Measurements from ENCODE around the gene RGS2. TPM values are rescaled to one million over a fixed set of nuclear protein-coding genes. Genes with fewer than 3 reads are reported as not detected.

Gene RGS2
- total RNA-seq, 2 donors from 2014 or later: 14.1 to 14.2 TPM

DNA sequence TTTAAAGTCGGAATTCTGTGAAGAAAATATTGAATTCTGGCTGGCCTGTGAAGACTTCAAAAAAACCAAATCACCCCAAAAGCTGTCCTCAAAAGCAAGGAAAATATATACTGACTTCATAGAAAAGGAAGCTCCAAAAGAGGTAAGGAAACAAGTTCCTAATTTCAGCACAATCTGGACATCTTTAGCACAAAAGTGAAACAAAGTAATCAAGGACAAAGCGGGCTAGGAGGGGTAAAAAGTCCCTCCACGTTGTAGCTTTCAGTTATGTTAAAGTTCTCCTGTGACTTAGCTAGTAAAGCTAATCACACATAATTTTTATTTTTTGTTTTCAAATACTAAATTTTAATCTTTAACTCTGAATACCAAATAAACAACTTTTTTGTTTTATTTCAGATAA, 2.2 kb downstream of the RGS2 start:
- H3K36me3 ChIP-seq (ENCODE audit: control insufficient read depth, insufficient read depth, low read length): no peaks in the 10 kb centered on the region
- H3K9me3 ChIP-seq (ENCODE audit: control insufficient read depth, low read length): no peaks in the 10 kb centered on the region
- TF ChIP-seq, protein P1, sequence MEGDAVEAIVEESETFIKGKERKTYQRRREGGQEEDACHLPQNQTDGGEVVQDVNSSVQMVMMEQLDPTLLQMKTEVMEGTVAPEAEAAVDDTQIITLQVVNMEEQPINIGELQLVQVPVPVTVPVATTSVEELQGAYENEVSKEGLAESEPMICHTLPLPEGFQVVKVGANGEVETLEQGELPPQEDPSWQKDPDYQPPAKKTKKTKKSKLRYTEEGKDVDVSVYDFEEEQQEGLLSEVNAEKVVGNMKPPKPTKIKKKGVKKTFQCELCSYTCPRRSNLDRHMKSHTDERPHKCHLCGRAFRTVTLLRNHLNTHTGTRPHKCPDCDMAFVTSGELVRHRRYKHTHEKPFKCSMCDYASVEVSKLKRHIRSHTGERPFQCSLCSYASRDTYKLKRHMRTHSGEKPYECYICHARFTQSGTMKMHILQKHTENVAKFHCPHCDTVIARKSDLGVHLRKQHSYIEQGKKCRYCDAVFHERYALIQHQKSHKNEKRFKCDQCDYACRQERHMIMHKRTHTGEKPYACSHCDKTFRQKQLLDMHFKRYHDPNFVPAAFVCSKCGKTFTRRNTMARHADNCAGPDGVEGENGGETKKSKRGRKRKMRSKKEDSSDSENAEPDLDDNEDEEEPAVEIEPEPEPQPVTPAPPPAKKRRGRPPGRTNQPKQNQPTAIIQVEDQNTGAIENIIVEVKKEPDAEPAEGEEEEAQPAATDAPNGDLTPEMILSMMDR (conservative IDR thresholded peaks at IDR 0.05): no peak
- no peak overlapping the region for H3K27ac ChIP-seq (ENCODE audit: low read depth, low read length)
- no peaks in the 10 kb centered on the region for H3K9me3 Mint-ChIP-seq
- peaks cover 6% of the 10 kb centered on the region for H3K4me1 ChIP-seq (ENCODE audit: control insufficient read depth, insufficient read depth, low read length)
- 60 to 96% methylated on average over 1 to 3 of the region's 3 CpGs for WGBS, 2 experiments (ENCODE audit: insufficient coverage in 1 of 2, insufficient read length in 1 of 2)
- H3K4me3 Mint-ChIP-seq: no peak overlapping the region
- no peak overlapping the region for H3K4me3 ChIP-seq (ENCODE audit: low read length)
- peaks cover 9% of the 10 kb centered on the region for H3K27me3 ChIP-seq (ENCODE audit: control insufficient read depth, insufficient read depth, low read length, poor library complexity, severe bottlenecking)
- peaks cover 15% of the 10 kb centered on the region for H3K27me3 Mint-ChIP-seq (ENCODE audit: insufficient read depth)
- H3K27ac Mint-ChIP-seq: no peak overlapping the region
- no peak overlapping the region for H3K9ac ChIP-seq (ENCODE audit: extremely low read depth, low read length, poor library complexity, severe bottlenecking)
- DNase-seq: no peak
- peaks cover 24% of the 10 kb centered on the region for H3K4me1 Mint-ChIP-seq
- peaks cover 4% of the 10 kb centered on the region for H3K36me3 Mint-ChIP-seq (ENCODE audit: low read depth)

DNA sequence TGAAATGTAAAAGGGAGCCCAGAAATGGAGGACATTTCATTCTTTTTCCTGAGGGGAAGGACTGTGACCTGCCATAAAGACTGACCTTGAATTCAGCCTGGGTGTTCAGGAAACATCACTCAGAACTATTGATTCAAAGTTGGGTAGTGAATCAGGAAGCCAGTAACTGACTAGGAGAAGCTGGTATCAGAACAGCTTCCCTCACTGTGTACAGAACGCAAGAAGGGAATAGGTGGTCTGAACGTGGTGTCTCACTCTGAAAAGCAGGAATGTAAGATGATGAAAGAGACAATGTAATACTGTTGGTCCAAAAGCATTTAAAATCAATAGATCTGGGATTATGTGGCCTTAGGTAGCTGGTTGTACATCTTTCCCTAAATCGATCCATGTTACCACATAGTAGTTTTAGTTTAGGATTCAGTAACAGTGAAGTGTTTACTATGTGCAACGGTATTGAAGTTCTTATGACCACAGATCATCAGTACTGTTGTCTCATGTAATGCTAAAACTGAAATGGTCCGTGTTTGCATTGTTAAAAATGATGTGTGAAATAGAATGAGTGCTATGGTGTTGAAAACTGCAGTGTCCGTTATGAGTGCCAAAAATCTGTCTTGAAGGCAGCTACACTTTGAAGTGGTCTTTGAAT, 2.9 kb downstream of the RGS2 start:
- 91 to 94% methylated on average over 6 of the region's 6 CpGs for WGBS, 2 experiments (ENCODE audit: insufficient coverage in 1 of 2, insufficient read length in 1 of 2)
- TF ChIP-seq, protein P1 (conservative IDR thresholded peaks at IDR 0.05): no peak
- Mint-ChIP-seq H3K4me3 (no peak overlapping the region), H3K27ac (no peak overlapping the region), H3K36me3 (ENCODE audit: low read depth) (peaks cover 4% of the 10 kb centered on the region), H3K9me3 (no peaks in the 10 kb centered on the region), H3K4me1 (peaks cover 24% of the 10 kb centered on the region), H3K27me3 (ENCODE audit: insufficient read depth) (peaks cover 15% of the 10 kb centered on the region)
- no peaks in the 10 kb centered on the region for H3K9me3 ChIP-seq (ENCODE audit: control insufficient read depth, low read length)
- H3K27me3 ChIP-seq (ENCODE audit: control insufficient read depth, insufficient read depth, low read length, poor library complexity, severe bottlenecking): peaks cover 9% of the 10 kb centered on the region
- DNase-seq: no peak
- no peaks in the 10 kb centered on the region for H3K36me3 ChIP-seq (ENCODE audit: control insufficient read depth, insufficient read depth, low read length)
- H3K27ac ChIP-seq (ENCODE audit: low read depth, low read length): no peak overlapping the region
- peaks cover 6% of the 10 kb centered on the region for H3K4me1 ChIP-seq (ENCODE audit: control insufficient read depth, insufficient read depth, low read length)
- no peak overlapping the region for H3K9ac ChIP-seq (ENCODE audit: extremely low read depth, low read length, poor library complexity, severe bottlenecking)
- H3K4me3 ChIP-seq (ENCODE audit: low read length): no peak overlapping the region

DNA sequence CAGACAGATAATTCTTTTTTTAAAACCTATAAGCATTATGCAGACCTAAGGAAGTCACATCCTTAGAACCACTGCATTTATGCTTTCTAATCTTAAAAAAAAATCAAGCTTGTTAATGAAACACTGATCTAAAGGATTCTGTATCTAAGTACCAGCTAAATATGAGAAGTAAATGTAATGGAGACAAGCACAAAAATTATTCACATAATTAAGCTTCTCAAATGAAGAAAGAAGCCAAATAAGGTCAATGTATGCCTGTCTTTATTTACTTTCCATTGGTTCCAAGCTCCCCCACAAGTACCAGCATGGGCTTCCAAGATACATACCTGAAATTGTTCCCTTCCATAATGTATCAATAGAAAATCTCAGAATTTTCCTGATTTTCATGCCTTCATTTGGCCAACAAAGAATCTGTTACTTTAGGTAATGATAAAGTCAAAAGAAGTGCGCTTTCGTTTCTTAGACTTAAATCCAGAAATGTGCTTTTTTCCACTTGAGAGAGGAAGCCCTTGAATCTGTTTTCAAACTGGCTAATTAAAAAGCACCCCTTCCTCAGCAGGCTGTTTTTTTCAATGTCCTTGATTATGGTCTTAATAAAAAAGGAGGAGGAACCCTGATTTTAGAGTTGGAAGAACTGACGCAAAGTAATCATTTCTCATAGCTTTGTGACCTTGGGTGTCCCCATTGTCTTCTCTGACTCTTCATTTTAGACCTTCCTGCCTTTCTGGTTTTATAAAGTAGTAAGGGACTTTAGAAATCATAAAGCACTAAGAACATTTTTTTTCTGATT, 3.8 kb downstream of the RGS2 start:
- H3K4me3 Mint-ChIP-seq: no peak overlapping the region
- Histone ChIP-seq H3K4me3 (ENCODE audit: low read length) (no peak overlapping the region), H3K9ac (ENCODE audit: extremely low read depth, low read length, poor library complexity, severe bottlenecking) (no peak overlapping the region), H3K27me3 (ENCODE audit: control insufficient read depth, insufficient read depth, low read length, poor library complexity, severe bottlenecking) (peaks cover 6% of the 10 kb centered on the region), H3K4me1 (ENCODE audit: control insufficient read depth, insufficient read depth, low read length) (peaks cover 6% of the 10 kb centered on the region), H3K36me3 (ENCODE audit: control insufficient read depth, insufficient read depth, low read length) (no peaks in the 10 kb centered on the region), H3K9me3 (ENCODE audit: control insufficient read depth, low read length) (no peaks in the 10 kb centered on the region), H3K27ac (ENCODE audit: low read depth, low read length) (no peak overlapping the region)
- H3K36me3 Mint-ChIP-seq (ENCODE audit: low read depth): peaks cover 4% of the 10 kb centered on the region
- H3K4me1 Mint-ChIP-seq: peaks cover 22% of the 10 kb centered on the region
- 100% methylated on average over 2 to 3 of the region's 3 CpGs for WGBS, 2 experiments (ENCODE audit: insufficient coverage in 1 of 2, insufficient read length in 1 of 2)
- DNase-seq: no peak
- TF ChIP-seq, protein P1 (conservative IDR thresholded peaks at IDR 0.05): no peak
- H3K27me3 Mint-ChIP-seq (ENCODE audit: insufficient read depth): peaks cover 10% of the 10 kb centered on the region
- H3K9me3 Mint-ChIP-seq: no peaks in the 10 kb centered on the region
- H3K27ac Mint-ChIP-seq: no peak overlapping the region

Data from endodermal cell (in vitro differentiated cells).